ENCODE results near the gene AKAIN1. TPM values are rescaled to one million over a fixed set of nuclear protein-coding genes. Genes with fewer than 3 reads are reported as not detected.

AKAIN1 gene
- total and polyA plus RNA-seq, 2 of the 8 experiments (the other 6 are each of a cell fraction or from before 2014, with no cell fraction given) = not detected

GRCh38 chr18:5175378-5175777 lies 21.7 kb downstream of the AKAIN1 start:
- H2AFZ ChIP-seq (ENCODE audit: low read length) = peak overlapping the region; percentile 87; the same call in 1 of the 2 replicates
- H3K23ac ChIP-seq (ENCODE audit: insufficient read length) = no peak overlapping the region
- no peak for DNase-seq (ENCODE audit: low read depth in 1 of 2, low spot score in 2 of 2)
- TF ChIP-seq SP4 (IDR thresholded peaks at IDR 0.05; ENCODE audit: low read length) (no peak), USF2 (IDR thresholded peaks at IDR 0.05; ENCODE audit: low read length) (no peak)
- no peak overlapping the region for H3K18ac ChIP-seq (ENCODE audit: extremely low read depth, low read length)
- H3K27me3 ChIP-seq (replicated peaks in 1 of 4; ENCODE audit: control insufficient read depth in 3 of 4, extremely low read depth in 1 of 4, insufficient read depth in 3 of 4, low read length in 3 of 4) = no peaks in the 10 kb centered on the region
- ChIA-PET POLR2A (ENCODE audit: partially characterized antibody) (no interaction called here), CTCF (ENCODE audit: partially characterized antibody) (no interaction called here)
- no peak overlapping the region for H2BK5ac ChIP-seq (ENCODE audit: low read depth, low read length)
- no peak overlapping the region for H3K4me3 ChIP-seq (ENCODE audit: extremely low read depth in 1 of 4, insufficient read depth in 2 of 4, low read depth in 3 of 4, low read length in 4 of 4)
- 83% methylated on average over 5 of the region's 5 CpGs; no CpG with 5 or more reads in 1 of the 2 experiments for WGBS, 2 experiments (ENCODE audit: extremely low coverage in 1 of 2, insufficient coverage in 1 of 2, insufficient read length in 1 of 2, insufficient replicate concordance in 2 of 2, low coverage in 1 of 2, low lambda C conversion rate in 2 of 2, missing lambda C conversion rate in 1 of 2)
- no peak overlapping the region for H3K9ac ChIP-seq (replicated peaks in 1 of 4; ENCODE audit: extremely low read depth in 1 of 4, low read depth in 3 of 4, low read length in 3 of 4)
- no peak overlapping the region for H3K27ac ChIP-seq (ENCODE audit: low read depth, low read length)
- no peaks in the 10 kb centered on the region for H3K36me3 ChIP-seq (ENCODE audit: control insufficient read depth in 2 of 4, insufficient read depth in 4 of 4, low read length in 3 of 4)
- no peak overlapping the region for H3K56ac ChIP-seq (replicated peaks; ENCODE audit: insufficient read length, low read depth, low read length)
- no peak overlapping the region for H4K5ac ChIP-seq (ENCODE audit: insufficient read length, low read depth, low read length)
- no peak overlapping the region for H2BK12ac ChIP-seq (ENCODE audit: low read depth, low read length)
- no peaks in the 10 kb centered on the region for H3K9me3 ChIP-seq (ENCODE audit: insufficient read depth in 2 of 2, low read depth in 1 of 2, low read length in 1 of 2)
- H2BK20ac ChIP-seq (ENCODE audit: low read length) = no peak overlapping the region
- no peak overlapping the region for H3K4me2 ChIP-seq (ENCODE audit: insufficient read depth in 1 of 2, low read depth in 2 of 2, low read length in 2 of 2)
- H3K23me2 ChIP-seq (ENCODE audit: low read depth, low read length) = no peaks in the 10 kb centered on the region
- H3K4me1 ChIP-seq (replicated peaks in 1 of 4; ENCODE audit: control insufficient read depth in 3 of 4, insufficient read depth in 4 of 4, low read length in 3 of 4) = no peaks in the 10 kb centered on the region
- H2AK5ac ChIP-seq (ENCODE audit: low read depth, low read length) = no peak overlapping the region
- H3K79me1 ChIP-seq (ENCODE audit: low read depth, low read length) = no peaks in the 10 kb centered on the region
- no peak overlapping the region for H2BK120ac ChIP-seq (replicated peaks; ENCODE audit: low read depth, low read length)
- no peak overlapping the region for H3K14ac ChIP-seq (ENCODE audit: insufficient read length)
- no peak overlapping the region for H3K4ac ChIP-seq (replicated peaks; ENCODE audit: insufficient read length, low read depth, low read length)
- no peak overlapping the region for H4K8ac ChIP-seq (ENCODE audit: extremely low read depth, insufficient read depth, low read length)
- no peaks in the 10 kb centered on the region for H3K79me2 ChIP-seq (ENCODE audit: control insufficient read depth in 1 of 2, insufficient read depth in 2 of 2, low read length in 2 of 2)
- no peaks in the 10 kb centered on the region for H4K20me1 ChIP-seq (replicated peaks in 1 of 2; ENCODE audit: control insufficient read depth in 1 of 2, insufficient read depth in 2 of 2, low read length in 2 of 2)
- H2BK15ac ChIP-seq (ENCODE audit: low read length) = no peak overlapping the region
- FAIRE-seq = no peak
- H4K91ac ChIP-seq (replicated peaks; ENCODE audit: insufficient read length, low read length) = no peak overlapping the region
